ENCODE measurements around the gene ULBP3. TPM values are rescaled to one million over a fixed set of nuclear protein-coding genes. Genes with fewer than 3 reads are reported as not detected.

ULBP3 gene
- total and polyA plus RNA-seq, 9 of the 15 experiments (the other 6 are each of a cell fraction or from before 2014, with no cell fraction given): 0.25 to 0.33 TPM; not detected in 7

DNA sequence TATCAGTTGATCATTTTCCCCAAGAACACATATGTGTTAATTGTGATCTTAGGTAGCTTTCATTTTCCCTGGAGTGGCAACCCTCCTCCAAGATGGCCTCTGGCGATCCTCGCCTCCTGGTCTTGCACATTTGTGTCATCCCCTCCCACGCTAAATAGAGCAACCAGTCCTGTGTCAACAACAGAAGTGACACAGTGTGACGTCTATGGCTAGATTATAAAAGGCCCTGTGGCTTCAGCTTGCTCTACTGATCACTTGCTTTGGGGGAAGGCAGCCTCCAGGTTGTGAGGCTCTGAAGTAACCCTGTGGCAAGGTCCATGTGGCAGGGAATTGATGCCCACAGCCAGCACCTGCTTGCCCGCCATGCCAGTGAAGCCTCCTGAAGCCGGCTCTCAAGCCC, 43.3 kb upstream of the ULBP3 start (continued):
- TF ChIP-seq CAMTA2 (CRISPR knock-in tag; conservative IDR thresholded peaks at IDR 0.05) (no peak), SAP30 (IDR thresholded peaks at IDR 0.05; ENCODE audit: borderline replicate concordance, insufficient read depth, low read depth, low read length, poor library complexity, severe bottlenecking) (no peak), ZNF431 (CRISPR knock-in tag; IDR thresholded peaks at IDR 0.05) (no peak), SAFB (IDR thresholded peaks at IDR 0.05; ENCODE audit: borderline replicate concordance, low read depth, low read length) (no peak), ZBED1 (IDR thresholded peaks at IDR 0.05) (no peak), CREB1 (IDR thresholded peaks at IDR 0.05) (peak; percentile 53; the same call in 1 of the 2 replicates), CREB1 (CRISPR knock-in tag; IDR thresholded peaks at IDR 0.05) (no peak), CREM (IDR thresholded peaks at IDR 0.05; ENCODE audit: low read depth) (peak; percentile 67), NCOA2 (IDR thresholded peaks at IDR 0.05; ENCODE audit: partially characterized antibody in 2 of 2) (no peak), CBX2 (IDR thresholded peaks at IDR 0.05; ENCODE audit: insufficient read depth, low read length, poor library complexity, severe bottlenecking) (no peak), LEF1 (IDR thresholded peaks at IDR 0.05) (no peak), FOSL1 (tag; conservative IDR thresholded peaks at IDR 0.05) (no peak)
- TF ChIP-seq, protein P1, sequence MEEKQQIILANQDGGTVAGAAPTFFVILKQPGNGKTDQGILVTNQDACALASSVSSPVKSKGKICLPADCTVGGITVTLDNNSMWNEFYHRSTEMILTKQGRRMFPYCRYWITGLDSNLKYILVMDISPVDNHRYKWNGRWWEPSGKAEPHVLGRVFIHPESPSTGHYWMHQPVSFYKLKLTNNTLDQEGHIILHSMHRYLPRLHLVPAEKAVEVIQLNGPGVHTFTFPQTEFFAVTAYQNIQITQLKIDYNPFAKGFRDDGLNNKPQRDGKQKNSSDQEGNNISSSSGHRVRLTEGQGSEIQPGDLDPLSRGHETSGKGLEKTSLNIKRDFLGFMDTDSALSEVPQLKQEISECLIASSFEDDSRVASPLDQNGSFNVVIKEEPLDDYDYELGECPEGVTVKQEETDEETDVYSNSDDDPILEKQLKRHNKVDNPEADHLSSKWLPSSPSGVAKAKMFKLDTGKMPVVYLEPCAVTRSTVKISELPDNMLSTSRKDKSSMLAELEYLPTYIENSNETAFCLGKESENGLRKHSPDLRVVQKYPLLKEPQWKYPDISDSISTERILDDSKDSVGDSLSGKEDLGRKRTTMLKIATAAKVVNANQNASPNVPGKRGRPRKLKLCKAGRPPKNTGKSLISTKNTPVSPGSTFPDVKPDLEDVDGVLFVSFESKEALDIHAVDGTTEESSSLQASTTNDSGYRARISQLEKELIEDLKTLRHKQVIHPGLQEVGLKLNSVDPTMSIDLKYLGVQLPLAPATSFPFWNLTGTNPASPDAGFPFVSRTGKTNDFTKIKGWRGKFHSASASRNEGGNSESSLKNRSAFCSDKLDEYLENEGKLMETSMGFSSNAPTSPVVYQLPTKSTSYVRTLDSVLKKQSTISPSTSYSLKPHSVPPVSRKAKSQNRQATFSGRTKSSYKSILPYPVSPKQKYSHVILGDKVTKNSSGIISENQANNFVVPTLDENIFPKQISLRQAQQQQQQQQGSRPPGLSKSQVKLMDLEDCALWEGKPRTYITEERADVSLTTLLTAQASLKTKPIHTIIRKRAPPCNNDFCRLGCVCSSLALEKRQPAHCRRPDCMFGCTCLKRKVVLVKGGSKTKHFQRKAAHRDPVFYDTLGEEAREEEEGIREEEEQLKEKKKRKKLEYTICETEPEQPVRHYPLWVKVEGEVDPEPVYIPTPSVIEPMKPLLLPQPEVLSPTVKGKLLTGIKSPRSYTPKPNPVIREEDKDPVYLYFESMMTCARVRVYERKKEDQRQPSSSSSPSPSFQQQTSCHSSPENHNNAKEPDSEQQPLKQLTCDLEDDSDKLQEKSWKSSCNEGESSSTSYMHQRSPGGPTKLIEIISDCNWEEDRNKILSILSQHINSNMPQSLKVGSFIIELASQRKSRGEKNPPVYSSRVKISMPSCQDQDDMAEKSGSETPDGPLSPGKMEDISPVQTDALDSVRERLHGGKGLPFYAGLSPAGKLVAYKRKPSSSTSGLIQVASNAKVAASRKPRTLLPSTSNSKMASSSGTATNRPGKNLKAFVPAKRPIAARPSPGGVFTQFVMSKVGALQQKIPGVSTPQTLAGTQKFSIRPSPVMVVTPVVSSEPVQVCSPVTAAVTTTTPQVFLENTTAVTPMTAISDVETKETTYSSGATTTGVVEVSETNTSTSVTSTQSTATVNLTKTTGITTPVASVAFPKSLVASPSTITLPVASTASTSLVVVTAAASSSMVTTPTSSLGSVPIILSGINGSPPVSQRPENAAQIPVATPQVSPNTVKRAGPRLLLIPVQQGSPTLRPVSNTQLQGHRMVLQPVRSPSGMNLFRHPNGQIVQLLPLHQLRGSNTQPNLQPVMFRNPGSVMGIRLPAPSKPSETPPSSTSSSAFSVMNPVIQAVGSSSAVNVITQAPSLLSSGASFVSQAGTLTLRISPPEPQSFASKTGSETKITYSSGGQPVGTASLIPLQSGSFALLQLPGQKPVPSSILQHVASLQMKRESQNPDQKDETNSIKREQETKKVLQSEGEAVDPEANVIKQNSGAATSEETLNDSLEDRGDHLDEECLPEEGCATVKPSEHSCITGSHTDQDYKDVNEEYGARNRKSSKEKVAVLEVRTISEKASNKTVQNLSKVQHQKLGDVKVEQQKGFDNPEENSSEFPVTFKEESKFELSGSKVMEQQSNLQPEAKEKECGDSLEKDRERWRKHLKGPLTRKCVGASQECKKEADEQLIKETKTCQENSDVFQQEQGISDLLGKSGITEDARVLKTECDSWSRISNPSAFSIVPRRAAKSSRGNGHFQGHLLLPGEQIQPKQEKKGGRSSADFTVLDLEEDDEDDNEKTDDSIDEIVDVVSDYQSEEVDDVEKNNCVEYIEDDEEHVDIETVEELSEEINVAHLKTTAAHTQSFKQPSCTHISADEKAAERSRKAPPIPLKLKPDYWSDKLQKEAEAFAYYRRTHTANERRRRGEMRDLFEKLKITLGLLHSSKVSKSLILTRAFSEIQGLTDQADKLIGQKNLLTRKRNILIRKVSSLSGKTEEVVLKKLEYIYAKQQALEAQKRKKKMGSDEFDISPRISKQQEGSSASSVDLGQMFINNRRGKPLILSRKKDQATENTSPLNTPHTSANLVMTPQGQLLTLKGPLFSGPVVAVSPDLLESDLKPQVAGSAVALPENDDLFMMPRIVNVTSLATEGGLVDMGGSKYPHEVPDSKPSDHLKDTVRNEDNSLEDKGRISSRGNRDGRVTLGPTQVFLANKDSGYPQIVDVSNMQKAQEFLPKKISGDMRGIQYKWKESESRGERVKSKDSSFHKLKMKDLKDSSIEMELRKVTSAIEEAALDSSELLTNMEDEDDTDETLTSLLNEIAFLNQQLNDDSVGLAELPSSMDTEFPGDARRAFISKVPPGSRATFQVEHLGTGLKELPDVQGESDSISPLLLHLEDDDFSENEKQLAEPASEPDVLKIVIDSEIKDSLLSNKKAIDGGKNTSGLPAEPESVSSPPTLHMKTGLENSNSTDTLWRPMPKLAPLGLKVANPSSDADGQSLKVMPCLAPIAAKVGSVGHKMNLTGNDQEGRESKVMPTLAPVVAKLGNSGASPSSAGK (IDR thresholded peaks at IDR 0.05): 0 out of 2 replicates have a peak, but pooled peaks have one; percentile 9
- TF ChIP-seq, protein P2, sequence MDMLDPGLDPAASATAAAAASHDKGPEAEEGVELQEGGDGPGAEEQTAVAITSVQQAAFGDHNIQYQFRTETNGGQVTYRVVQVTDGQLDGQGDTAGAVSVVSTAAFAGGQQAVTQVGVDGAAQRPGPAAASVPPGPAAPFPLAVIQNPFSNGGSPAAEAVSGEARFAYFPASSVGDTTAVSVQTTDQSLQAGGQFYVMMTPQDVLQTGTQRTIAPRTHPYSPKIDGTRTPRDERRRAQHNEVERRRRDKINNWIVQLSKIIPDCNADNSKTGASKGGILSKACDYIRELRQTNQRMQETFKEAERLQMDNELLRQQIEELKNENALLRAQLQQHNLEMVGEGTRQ (CRISPR knock-in tag; IDR thresholded peaks at IDR 0.05): no peak
- TF ChIP-seq, protein P3, sequence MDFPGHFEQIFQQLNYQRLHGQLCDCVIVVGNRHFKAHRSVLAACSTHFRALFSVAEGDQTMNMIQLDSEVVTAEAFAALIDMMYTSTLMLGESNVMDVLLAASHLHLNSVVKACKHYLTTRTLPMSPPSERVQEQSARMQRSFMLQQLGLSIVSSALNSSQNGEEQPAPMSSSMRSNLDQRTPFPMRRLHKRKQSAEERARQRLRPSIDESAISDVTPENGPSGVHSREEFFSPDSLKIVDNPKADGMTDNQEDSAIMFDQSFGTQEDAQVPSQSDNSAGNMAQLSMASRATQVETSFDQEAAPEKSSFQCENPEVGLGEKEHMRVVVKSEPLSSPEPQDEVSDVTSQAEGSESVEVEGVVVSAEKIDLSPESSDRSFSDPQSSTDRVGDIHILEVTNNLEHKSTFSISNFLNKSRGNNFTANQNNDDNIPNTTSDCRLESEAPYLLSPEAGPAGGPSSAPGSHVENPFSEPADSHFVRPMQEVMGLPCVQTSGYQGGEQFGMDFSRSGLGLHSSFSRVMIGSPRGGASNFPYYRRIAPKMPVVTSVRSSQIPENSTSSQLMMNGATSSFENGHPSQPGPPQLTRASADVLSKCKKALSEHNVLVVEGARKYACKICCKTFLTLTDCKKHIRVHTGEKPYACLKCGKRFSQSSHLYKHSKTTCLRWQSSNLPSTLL (IDR thresholded peaks at IDR 0.05): no peak
